ENCODE data around the gene FAM89B.

DNA sequence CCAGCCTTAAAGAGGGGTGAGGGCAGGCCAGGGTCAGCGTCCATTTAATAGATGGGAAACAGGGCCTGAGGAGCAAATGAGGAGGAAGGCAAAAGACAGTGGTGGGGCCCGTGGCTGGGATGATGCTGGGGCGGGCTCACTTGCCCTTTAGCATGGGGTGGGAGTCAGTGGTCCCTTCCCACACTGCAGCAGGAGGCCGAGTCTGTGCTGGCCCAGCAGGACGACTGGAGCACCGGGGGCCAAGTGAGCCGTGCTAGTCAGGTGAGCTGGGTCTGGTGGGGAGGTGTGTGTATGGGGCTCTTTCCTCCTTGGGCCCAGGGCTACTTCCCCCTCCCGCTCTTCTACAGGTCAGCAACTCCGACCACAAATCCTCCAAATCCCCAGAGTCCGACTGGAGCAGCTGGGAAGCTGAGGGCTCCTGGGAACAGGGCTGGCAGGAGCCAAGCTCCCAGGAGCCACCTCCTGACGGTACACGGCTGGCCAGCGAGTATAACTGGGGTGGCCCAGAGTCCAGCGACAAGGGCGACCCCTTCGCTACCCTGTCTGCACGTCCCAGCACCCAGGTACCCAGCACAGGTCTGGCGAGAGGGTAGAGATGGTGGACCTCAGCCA, 34.6 kb upstream of the FAM89B start:
- TF ChIP-seq, protein P1, sequence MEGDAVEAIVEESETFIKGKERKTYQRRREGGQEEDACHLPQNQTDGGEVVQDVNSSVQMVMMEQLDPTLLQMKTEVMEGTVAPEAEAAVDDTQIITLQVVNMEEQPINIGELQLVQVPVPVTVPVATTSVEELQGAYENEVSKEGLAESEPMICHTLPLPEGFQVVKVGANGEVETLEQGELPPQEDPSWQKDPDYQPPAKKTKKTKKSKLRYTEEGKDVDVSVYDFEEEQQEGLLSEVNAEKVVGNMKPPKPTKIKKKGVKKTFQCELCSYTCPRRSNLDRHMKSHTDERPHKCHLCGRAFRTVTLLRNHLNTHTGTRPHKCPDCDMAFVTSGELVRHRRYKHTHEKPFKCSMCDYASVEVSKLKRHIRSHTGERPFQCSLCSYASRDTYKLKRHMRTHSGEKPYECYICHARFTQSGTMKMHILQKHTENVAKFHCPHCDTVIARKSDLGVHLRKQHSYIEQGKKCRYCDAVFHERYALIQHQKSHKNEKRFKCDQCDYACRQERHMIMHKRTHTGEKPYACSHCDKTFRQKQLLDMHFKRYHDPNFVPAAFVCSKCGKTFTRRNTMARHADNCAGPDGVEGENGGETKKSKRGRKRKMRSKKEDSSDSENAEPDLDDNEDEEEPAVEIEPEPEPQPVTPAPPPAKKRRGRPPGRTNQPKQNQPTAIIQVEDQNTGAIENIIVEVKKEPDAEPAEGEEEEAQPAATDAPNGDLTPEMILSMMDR (IDR thresholded peaks at IDR 0.05; ENCODE audit: borderline replicate concordance, extremely low read depth, low read length, poor library complexity, severe bottlenecking) = no peak
- TF ChIP-seq EZH2 (IDR thresholded peaks at IDR 0.05; ENCODE audit: borderline replicate concordance, low read depth, low read length, severe bottlenecking) = no peak

Data from DND-41 (cell line).